Hippocampal formation (tissue), 2 donors: ENCODE data around the gene SSH2.
"Not testable (repeated sequence)": the region's sequence is repeated elsewhere in the genome, so short reads cannot be mapped to it uniquely, and the experiment has no call there.

ENCODE experiments used
- DNase-seq, 2 donors: peaks; one replicate each; lab custom pipeline; 2025; lab: John Stamatoyannopoulos, UW

The SSH2 gene

DNA sequence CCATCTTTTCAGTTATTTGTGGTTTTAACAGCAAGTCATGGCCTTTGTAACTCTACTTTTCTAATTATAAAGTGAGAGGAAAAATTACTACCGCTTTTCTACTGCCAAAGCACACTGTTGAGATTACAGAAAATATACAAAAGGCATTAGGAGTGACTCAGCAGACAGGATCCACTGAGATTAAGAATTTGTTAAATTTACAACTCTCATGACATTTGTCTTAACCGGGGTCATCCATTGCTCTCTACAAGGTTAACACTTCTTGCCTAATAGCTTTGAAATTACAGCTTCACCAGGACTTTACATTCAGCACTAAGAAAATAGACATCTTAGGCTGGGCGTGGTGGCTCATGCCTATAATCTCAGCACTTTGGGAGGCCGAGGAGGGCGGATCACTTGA is 93.4 kb downstream of the SSH2 start:
- DNase-seq: no peak

DNA sequence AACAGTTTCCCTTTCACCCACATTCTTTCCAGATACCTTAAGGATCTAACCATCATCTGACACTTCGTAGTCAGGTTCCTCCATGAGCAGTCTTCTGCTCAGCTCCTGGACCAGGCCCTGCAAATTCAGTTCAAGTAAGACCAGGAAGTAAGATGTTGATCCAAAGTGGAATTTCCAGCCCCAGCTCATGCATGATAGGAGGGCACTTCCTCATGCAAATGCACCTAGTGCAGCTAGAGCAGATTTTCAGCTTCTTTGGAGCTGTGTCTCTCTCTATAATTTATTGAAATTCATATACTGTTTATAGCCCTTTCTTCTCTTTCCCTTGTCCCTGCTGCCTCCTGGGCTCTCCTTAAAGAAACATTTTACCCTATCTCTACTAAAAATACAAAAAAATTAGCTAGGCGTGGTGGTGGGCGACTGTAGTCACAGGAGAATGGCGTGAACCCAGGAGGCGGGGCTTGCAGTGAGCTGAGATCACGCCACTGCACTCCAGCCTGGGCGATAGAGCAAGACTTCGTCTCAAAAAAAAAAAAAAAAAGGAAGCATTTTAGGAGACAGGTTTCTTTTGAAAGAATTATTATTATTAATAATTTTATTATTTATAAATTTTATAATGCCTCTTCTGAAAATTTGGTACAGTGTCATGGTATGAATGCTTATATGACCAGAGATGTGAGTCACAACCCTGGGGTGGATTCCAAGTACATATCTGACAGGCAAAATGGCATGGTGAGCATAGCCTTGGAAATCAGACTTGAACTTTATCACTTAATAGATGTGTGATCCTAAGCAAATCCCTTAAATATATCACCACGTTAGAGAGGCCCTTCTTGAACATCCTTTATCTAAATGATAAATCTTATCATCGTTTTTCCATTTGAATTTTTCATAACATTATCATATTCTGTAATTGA is 94.3 kb downstream of the SSH2 start:
- no peak for DNase-seq

DNA sequence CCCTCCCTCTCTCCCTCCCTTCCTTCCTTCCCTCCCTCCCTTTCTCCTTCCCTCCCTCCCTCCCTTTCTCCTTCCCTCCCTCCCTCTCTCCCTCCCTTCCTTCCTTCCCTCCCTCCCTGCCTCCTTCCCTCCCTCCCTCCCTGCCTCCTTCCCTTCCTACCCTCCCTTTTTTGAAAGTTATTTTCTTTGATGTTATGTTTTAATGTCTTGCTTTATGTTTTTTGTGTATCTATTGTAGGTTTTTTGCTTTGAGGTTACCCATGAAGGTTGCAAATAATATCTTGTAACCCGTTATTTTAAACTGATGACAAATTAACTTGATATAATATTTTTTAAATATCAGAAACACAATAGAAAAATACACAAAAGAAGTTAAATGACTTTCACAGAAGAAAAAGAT is 96.2 kb downstream of the SSH2 start:
- no peak for DNase-seq

GRCh38 chr17:29828676-29829284 is 101.2 kb downstream of the SSH2 start:
- no peak for DNase-seq

GRCh38 chr17:29827179-29827578 is 102.8 kb downstream of the SSH2 start:
- DNase-seq: no peak

DNA sequence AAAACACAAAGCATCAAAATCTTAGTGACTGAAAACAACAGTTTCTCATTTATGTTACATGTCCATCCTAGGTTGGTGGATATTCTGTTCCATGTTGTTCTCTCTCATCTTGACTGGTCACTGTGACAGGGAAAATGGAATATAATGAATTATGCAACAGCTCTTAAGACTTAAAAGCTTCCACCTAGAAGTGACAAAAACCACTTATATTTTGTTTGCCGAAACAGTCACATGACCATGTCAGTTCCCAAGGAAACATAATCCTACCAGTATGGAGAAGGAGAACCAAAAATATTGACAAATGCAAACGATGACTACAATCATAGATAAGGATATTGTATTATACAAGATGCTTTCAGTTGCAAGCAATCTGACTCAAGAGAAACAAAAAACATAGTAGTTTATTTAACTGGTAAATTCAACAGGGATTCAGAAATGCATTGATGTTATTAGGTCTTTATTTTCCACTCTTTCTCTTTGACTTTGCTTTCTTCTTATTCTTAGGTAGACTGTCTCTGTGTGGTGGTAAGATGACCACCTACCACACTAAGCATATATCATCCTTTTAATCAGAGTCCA is 103.8 kb downstream of the SSH2 start:
- no peak for DNase-seq

GRCh38 chr17:29825604-29826003 is 104.4 kb downstream of the SSH2 start:
- DNase-seq: no peak

DNA sequence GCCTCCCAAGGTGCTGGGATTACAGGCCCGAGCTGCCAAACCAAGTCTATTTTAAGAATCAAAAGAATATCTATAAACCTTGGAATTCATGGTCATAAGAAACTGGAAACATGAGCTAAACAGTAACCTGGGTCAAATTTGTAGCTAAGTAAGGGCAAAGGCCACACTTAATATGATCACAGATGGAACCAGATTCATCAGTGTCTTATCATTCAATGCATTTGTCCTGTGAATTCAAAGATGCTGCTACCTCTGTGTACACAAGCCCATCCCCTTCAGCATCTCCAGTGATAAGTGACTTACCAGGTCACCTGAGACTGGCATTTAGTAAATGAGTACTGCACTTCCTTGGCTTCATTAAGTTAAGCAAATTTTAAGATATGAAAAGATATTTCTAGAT is 108.1 kb downstream of the SSH2 start:
- no peak for DNase-seq

- no peak for DNase-seq
Measured at GRCh38 chr17:29820425-29820824, 109.6 kb downstream of the SSH2 start.

GRCh38 chr17:29807520-29808361 is 122.3 kb downstream of the SSH2 start:
- DNase-seq: peak; percentile 57 to 58

DNA sequence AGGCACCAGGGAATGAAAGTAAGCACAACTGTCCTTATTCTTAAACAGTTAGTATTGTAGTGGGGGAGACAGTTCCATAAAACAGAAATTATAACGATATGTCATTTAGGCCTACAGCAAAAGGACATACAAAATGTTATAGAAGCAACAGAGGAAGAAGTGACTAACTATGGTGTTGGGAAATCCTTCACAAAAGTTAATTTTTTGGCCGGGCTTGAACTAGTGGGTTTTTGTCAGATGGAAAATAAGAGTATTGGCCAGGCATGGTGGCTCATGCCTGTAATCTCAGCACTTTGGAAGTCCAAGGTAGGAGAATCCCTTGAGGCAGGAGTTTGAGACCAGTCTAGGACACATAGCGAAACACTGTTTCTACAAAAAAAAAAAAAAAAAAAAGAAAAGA is 127.8 kb downstream of the SSH2 start:
- no peak for DNase-seq

DNA sequence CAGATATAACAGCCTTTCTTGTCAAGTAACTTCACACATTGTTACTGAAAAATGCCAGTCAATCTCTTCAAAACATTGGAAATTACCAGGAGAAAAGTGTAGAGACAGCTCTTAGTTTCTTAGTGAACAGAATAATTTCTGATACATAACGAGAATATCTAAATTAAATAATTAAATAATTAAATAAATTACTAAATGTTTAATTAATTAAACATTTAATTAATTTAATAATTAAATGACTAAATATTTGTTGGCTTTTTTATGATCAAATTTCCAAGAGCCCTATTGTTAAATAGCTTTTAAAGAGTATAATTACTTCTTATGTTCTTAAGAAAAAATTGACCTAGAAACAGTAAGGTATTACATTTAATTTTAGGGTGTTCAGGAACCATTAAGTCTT is 129.6 kb downstream of the SSH2 start:
- DNase-seq: no peak

GRCh38 chr17:29796652-29797051 is 133.4 kb downstream of the SSH2 start:
- no peak for DNase-seq

DNA sequence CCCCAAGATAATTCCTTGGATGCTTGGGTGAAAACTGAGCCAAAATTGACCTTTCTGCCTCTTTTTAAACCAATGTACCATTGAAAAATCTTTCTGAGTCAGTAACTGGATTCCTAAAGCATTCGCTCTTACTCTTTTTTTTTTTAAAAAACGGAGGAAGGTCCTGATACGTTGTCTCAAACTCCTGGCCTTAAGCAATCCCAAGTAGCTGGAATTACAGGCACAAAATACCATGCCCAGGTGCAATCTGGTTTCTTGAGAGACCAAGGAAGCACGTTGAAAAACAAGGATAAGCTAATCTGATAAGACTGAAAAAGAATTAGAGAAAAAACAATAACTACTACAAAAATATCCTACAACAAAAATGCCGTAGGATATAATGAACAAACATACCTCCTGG is 136.5 kb downstream of the SSH2 start:
- no peak for DNase-seq

GRCh38 chr17:29791336-29792080 is 138.5 kb downstream of the SSH2 start:
- no peak for DNase-seq

GRCh38 chr17:29789196-29790170 is 140.5 kb downstream of the SSH2 start:
- no peak for DNase-seq

GRCh38 chr17:29787995-29788394 is 142.0 kb downstream of the SSH2 start:
- no peak for DNase-seq

DNA sequence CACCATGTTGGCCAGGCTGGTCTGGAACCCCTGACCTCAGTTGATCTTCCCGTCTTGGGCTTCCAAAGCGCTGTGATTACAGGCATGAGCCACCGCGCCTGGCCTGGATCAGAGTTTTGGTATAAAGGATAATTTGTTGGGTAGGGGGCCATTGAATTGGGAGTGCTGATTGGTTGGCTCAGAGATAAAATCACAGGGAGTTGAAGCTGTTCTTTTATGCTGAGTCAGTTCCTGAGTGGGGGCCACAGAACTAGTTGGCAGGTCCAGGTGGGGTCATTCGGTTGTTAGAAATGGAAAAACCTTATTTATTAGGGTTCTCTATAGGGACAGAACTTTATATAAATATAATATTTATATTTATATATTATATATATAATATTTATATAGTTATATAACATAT is 147.1 kb downstream of the SSH2 start:
- no peak for DNase-seq

- not testable (repeated sequence) for DNase-seq
Measured at GRCh38 chr17:29779812-29780190, 150.2 kb downstream of the SSH2 start.
